GM12878 (cell line): Measurements from ENCODE around the gene DOCK9. TPM values are rescaled to one million over a fixed set of nuclear protein-coding genes. Genes with fewer than 3 reads are reported as not detected.

Experiments
- ATAC-seq: fragments of 200-7000 bp; cut with Tn5 transposase; 3 replicates; pipeline ENCODE4 v1.9.1; 2020; ENCODE audit warnings: mild to moderate bottlenecking, moderate library complexity
- BruUV-seq: library from RNA; stranded (reverse); fragments of 400-500 nt; replicated peaks from 2 replicates; lab custom pipeline; 2021; lab: Mats Ljungman, UMichigan
- CTCF ChIA-PET: fragments of 300-600 bp; sonication (Branson Sonifier 250); formaldehyde crosslinking; extraction: SDS; loops from one replicate; lab custom pipeline; 2021; ENCODE audit warnings: inconsistent platforms; lab: Yijun Ruan, JAX
- POLR2A ChIA-PET: fragments of 350-600 bp; formaldehyde crosslinking; extraction: SDS; loops from one replicate; lab custom pipeline; 2021; ENCODE audit warnings: inconsistent platforms; lab: Charles Lee
- RAD21 ChIA-PET: fragments of 300-600 bp; sonication (Branson Sonifier 250); formaldehyde crosslinking; loops from one replicate; lab custom pipeline; 2023; ENCODE audit warnings: antibody characterized with exemption; ENCODE audit not compliant: unreplicated experiment; lab: Charles Lee
- SMC1A ChIA-PET: fragments of 300-600 bp; sonication (Branson Sonifier 250); formaldehyde crosslinking; loops from one replicate; lab custom pipeline; 2023; ENCODE audit not compliant: unreplicated experiment, uncharacterized antibody; lab: Charles Lee
- DNase-seq: peaks from one replicate; pipeline ENCODE4 v3.0.0-alpha.2; 2011; ENCODE audit warnings: low read depth, low spot score
- FAIRE-seq: peaks from 3 replicates; lab custom pipeline; 2011; peaks lifted over from hg19 to GRCh38; lab: Jason Lieb, UNC
- H2AFZ ChIP-seq: 2 replicates; pipeline ENCODE4 v1.6.0; 2011; ENCODE audit warnings: low read depth, low read length, control low read depth; ENCODE audit not compliant: control insufficient read depth
- H3K27ac ChIP-seq: 2 replicates; pipeline ENCODE4 v1.5.1; 2011; ENCODE audit warnings: control low read depth; ENCODE audit not compliant: control insufficient read depth, insufficient read depth
- H3K27me3 ChIP-seq, 2 experiments: replicated peaks in 1 of 2; 2 replicates each; pipeline versions ENCODE4 v1.6.0 to v1.6.1; 2011; ENCODE audit warnings: low read length in 1 of 2; ENCODE audit not compliant: control insufficient read depth in 2 of 2, insufficient read depth in 2 of 2
- H3K36me3 ChIP-seq, 2 experiments: 2 replicates each; pipeline ENCODE4 v1.5.1; 2011; ENCODE audit warnings: low read length in 1 of 2; ENCODE audit not compliant: control insufficient read depth in 2 of 2, insufficient read depth in 2 of 2
- H3K4me1 ChIP-seq: 2 replicates; pipeline ENCODE4 v1.6.1; 2011; ENCODE audit warnings: mild to moderate bottlenecking, low read length, moderate library complexity, mixed read lengths; ENCODE audit not compliant: control insufficient read depth, insufficient read depth
- H3K4me2 ChIP-seq: 2 replicates; pipeline ENCODE4 v1.6.0; 2011; ENCODE audit warnings: control low read depth; ENCODE audit not compliant: control insufficient read depth, insufficient read depth
- H3K4me3 ChIP-seq: fragments of 200-600 bp; sonication (generic); 2 replicates; pipeline ENCODE4 v1.5.1; 2016
- H3K79me2 ChIP-seq: 2 replicates; pipeline ENCODE4 v1.6.0; 2011; ENCODE audit warnings: low read length; ENCODE audit not compliant: control insufficient read depth, insufficient read depth
- H3K9ac ChIP-seq: 2 replicates; pipeline ENCODE4 v1.8.0; 2011; ENCODE audit warnings: low read length, control low read depth, mixed read lengths; ENCODE audit not compliant: control insufficient read depth, insufficient read depth
- H3K9me3 ChIP-seq: replicated peaks from 3 replicates; pipeline ENCODE4 v1.5.1; 2011; ENCODE audit warnings: mild to moderate bottlenecking, low read length; ENCODE audit not compliant: control insufficient read depth, insufficient read depth
- H4K20me1 ChIP-seq: 2 replicates; pipeline ENCODE4 v1.6.0; 2011; ENCODE audit not compliant: control insufficient read depth, insufficient read depth
- BRCA1 ChIP-seq: IDR thresholded peaks from 2 replicates; pipeline ENCODE4 v1.6.1; 2011; ENCODE audit warnings: low read depth, low read length, improper control_type of control experiment
- E4F1 ChIP-seq: fragments of 450-650 bp; IDR thresholded peaks from 2 replicates; pipeline ENCODE4 v1.6.1; 2018; ENCODE audit warnings: borderline replicate concordance, mild to moderate bottlenecking; ENCODE audit not compliant: partially characterized antibody
- ELK1 ChIP-seq: IDR thresholded peaks from 2 replicates; pipeline ENCODE4 v1.6.1; 2012; ENCODE audit warnings: low read depth, low read length, improper control_type of control experiment
- FOS ChIP-seq: IDR thresholded peaks from 3 replicates; pipeline ENCODE4 v1.6.1; 2011; ENCODE audit warnings: borderline replicate concordance; ENCODE audit not compliant: insufficient read length; ENCODE audit errors: extremely low read depth
- MEF2A ChIP-seq: IDR thresholded peaks from 2 replicates; pipeline ENCODE4 v1.6.1; 2011; ENCODE audit warnings: low read depth, mild to moderate bottlenecking, low read length, moderate library complexity; ENCODE audit not compliant: insufficient read depth
- MEF2B ChIP-seq: fragments of 450-650 bp; IDR thresholded peaks from 2 replicates; pipeline ENCODE4 v1.6.1; 2018; ENCODE audit warnings: mild to moderate bottlenecking, moderate library complexity; ENCODE audit not compliant: partially characterized antibody, poor library complexity, severe bottlenecking
- POLR2AphosphoS2 ChIP-seq: IDR thresholded peaks from 2 replicates; pipeline ENCODE4 v1.6.1; 2011; ENCODE audit warnings: low read depth, mild to moderate bottlenecking, low read length, improper control_type of control experiment, moderate library complexity
- SP1 ChIP-seq: IDR thresholded peaks from one replicate; pipeline ENCODE4 v1.6.1; 2011; ENCODE audit warnings: low read depth, low read length
- WGBS: methylation state at CpG from one replicate; pipeline ENCODE4 v1.1.6; 2016; ENCODE audit warnings: low lambda C conversion rate; ENCODE audit not compliant: insufficient replicate concordance, insufficient coverage; ENCODE audit errors: missing lambda C conversion rate; 5-methylcytosine and 5-hydroxymethylcytosine counted together
- in situ Hi-C: fragments of 300-500 bp; cut with MboI; formaldehyde crosslinking; loops from 9 replicates; pipeline ENCODE4 v1.14.3; 2018; ENCODE audit warnings: mixed read lengths
- intact Hi-C: fragments of 100-400 bp; cut with micrococcal nuclease; formaldehyde crosslinking; loops from one replicate; pipeline ENCODE4 v1.14.2; 2022; ENCODE audit not compliant: unreplicated experiment
- polyA plus RNA-seq, 11 experiments: library from polyadenylated mRNA; depleted of rRNA in 4 of 11; unstranded in 6 of 11; stranded (reverse) in 5 of 11; fragments of >200 nt; fragmentation: Nextera tagmentation in 4 of 11; fragmentation: Illumina TruSeq in 1 of 11; extraction: Ambion mirVana in 4 of 11; extraction: Trizol in 1 of 11; gene quantifications; 1 replicate in 1 of 11; 2 replicates in 10 of 11; pipeline versions ENCODE4 v1.2.1 to v1.2.3, GENCODE V29; 2011 to 2016; ENCODE audit warnings: inconsistent platforms in 2 of 11, missing spikeins in 2 of 11, low read depth in 1 of 11
- total RNA-seq, 4 experiments: library from RNA; depleted of rRNA in 3 of 4; stranded (reverse); fragments of >200 nt in 3 of 4; fragmentation: Illumina TruSeq in 1 of 4; extraction: Trizol in 1 of 4; gene quantifications; 2 replicates each; pipeline versions ENCODE4 v1.2.1 to v1.2.3, GENCODE V29; 2013 to 2021

DOCK9 gene
- total and polyA plus RNA-seq, 10 of the 15 experiments (the other 5 are each of a cell fraction or from before 2014, with no cell fraction given) = 0.09 to 2.9 (median 0.74) TPM

GRCh38 chr13:98787173-98787572 lies 190.7 kb downstream of the DOCK9 start:
- Histone ChIP-seq H3K4me2 (no peak overlapping the region), H3K9ac (no peak overlapping the region), H3K27ac (no peak overlapping the region), H3K27me3 (no peaks in the 10 kb centered on the region), H3K4me1 (no peaks in the 10 kb centered on the region), H2AFZ (no peak overlapping the region), H3K4me3 (no peak overlapping the region), H3K36me3 (no peaks in the 10 kb centered on the region), H4K20me1 (no peaks in the 10 kb centered on the region), H3K9me3 (no peaks in the 10 kb centered on the region), H3K79me2 (no peaks in the 10 kb centered on the region)
- WGBS = 40% methylated on average over 10 of the region's 10 CpGs
- in situ Hi-C loops (no loop called here), intact Hi-C loops (no loop called here)
- TF ChIP-seq FOS = no peak
- TF ChIP-seq BRCA1 = no peak
- no peak for TF ChIP-seq ELK1
- TF ChIP-seq POLR2AphosphoS2 = no peak
- TF ChIP-seq E4F1 = no peak
- TF ChIP-seq MEF2B = no peak
- TF ChIP-seq SP1 = no peak
- no peak for TF ChIP-seq MEF2A
- no peak for FAIRE-seq
- SMC1A ChIA-PET = no interaction called here
- no peak for ATAC-seq
- POLR2A ChIA-PET = no interaction called here
- DNase-seq = no peak
- CTCF ChIA-PET = no interaction called here
- RAD21 ChIA-PET = no interaction called here
- BruUV-seq = no TSS peak
